Muscle layer of colon (tissue), 2 donors: ENCODE data around the gene ID4.

Experiments used
- H3K27ac ChIP-seq: one replicate; pipeline ENCODE4 v1.7.0; 2013; ENCODE audit warnings: low read depth, mild to moderate bottlenecking, low read length, moderate library complexity
- H3K27me3 ChIP-seq, 2 donors: one replicate each; pipeline ENCODE4 v1.7.0; 2013; ENCODE audit warnings: low read length in 2 of 2, mild to moderate bottlenecking in 2 of 2; ENCODE audit not compliant: insufficient read depth in 2 of 2, control insufficient read depth in 1 of 2
- H3K36me3 ChIP-seq: one replicate; pipeline ENCODE4 v1.7.0; 2013; ENCODE audit warnings: mild to moderate bottlenecking, low read length; ENCODE audit not compliant: insufficient read depth
- H3K4me1 ChIP-seq: one replicate; pipeline ENCODE4 v1.7.0; 2013; ENCODE audit warnings: mild to moderate bottlenecking, low read length; ENCODE audit not compliant: insufficient read depth
- H3K4me3 ChIP-seq, 2 donors: one replicate each; pipeline ENCODE4 v1.7.0; 2013; ENCODE audit warnings: low read length in 2 of 2, low read depth in 1 of 2, mild to moderate bottlenecking in 1 of 2, moderate library complexity in 1 of 2
- H3K9ac ChIP-seq: one replicate; pipeline ENCODE4 v1.7.0; 2013; ENCODE audit warnings: low read length
- H3K9me3 ChIP-seq: one replicate; pipeline ENCODE4 v1.7.0; 2013; ENCODE audit warnings: mild to moderate bottlenecking, low read length
- donor health status: abdominal sarcoma.
- donor health status: Adenocarcinoma of cecum.

The ID4 gene

GRCh38 chr6:19836799-19837510 is at the start of gene ID4:
Gene ID4, plus strand, starts transcription at chr6:19837370. Its CDS starts 385 bp downstream, at chr6:19837755.
- Histone ChIP-seq H3K9ac (peak within 1 kb of the TSS; percentile 22), H3K27ac (peak within 1 kb of the TSS; percentile 74), H3K4me1 (peaks cover 4% of the 10 kb centered on the region), H3K36me3 (no peaks in the 10 kb centered on the region), H3K27me3 (no peaks in the 10 kb centered on the region), H3K9me3 (no peaks in the 10 kb centered on the region), H3K4me3 (peak within 1 kb of the TSS; percentile 84 to 85)

GRCh38 chr6:19788686-19789085 is 48.5 kb upstream of the ID4 start:
- Histone ChIP-seq H3K9me3 (no peaks in the 10 kb centered on the region), H3K27me3 (no peaks in the 10 kb centered on the region)

GRCh38 chr6:19789100-19789803 is 47.9 kb upstream of the ID4 start:
- Histone ChIP-seq H3K36me3 (no peaks in the 10 kb centered on the region), H3K9me3 (no peaks in the 10 kb centered on the region), H3K27ac (no peak overlapping the region), H3K4me1 (peaks cover 13% of the 10 kb centered on the region), H3K4me3 (no peak overlapping the region), H3K9ac (no peak overlapping the region), H3K27me3 (no peaks in the 10 kb centered on the region)

More at GRCh38 chr6:19788686-19789085, 48.5 kb upstream of the ID4 start:
- no peak overlapping the region for H3K27ac ChIP-seq
- H3K9ac ChIP-seq, result no peak overlapping the region
- no peaks in the 10 kb centered on the region for H3K36me3 ChIP-seq
- H3K4me3 ChIP-seq, result no peak overlapping the region
- H3K4me1 ChIP-seq, result peaks cover 13% of the 10 kb centered on the region

- Histone ChIP-seq H3K27ac (no peak overlapping the region), H3K4me1 (peaks cover 13% of the 10 kb centered on the region), H3K9ac (no peak overlapping the region), H3K4me3 (no peak overlapping the region), H3K36me3 (no peaks in the 10 kb centered on the region), H3K27me3 (no peaks in the 10 kb centered on the region), H3K9me3 (no peaks in the 10 kb centered on the region)
Measured at GRCh38 chr6:19791267-19791666, 45.9 kb upstream of the ID4 start.

- Histone ChIP-seq H3K4me3 (no peak overlapping the region), H3K4me1 (peaks cover 11% of the 10 kb centered on the region), H3K36me3 (no peaks in the 10 kb centered on the region), H3K27me3 (no peaks in the 10 kb centered on the region), H3K27ac (no peak overlapping the region), H3K9ac (no peak overlapping the region), H3K9me3 (no peaks in the 10 kb centered on the region)
Measured at GRCh38 chr6:19795211-19795610, 42.0 kb upstream of the ID4 start.

GRCh38 chr6:19796452-19796851 is 40.7 kb upstream of the ID4 start:
- no peaks in the 10 kb centered on the region for H3K36me3 ChIP-seq
- no peak overlapping the region for H3K27ac ChIP-seq
- no peaks in the 10 kb centered on the region for H3K4me1 ChIP-seq
- H3K27me3 ChIP-seq, result no peaks in the 10 kb centered on the region
- H3K9me3 ChIP-seq, result no peaks in the 10 kb centered on the region
- H3K4me3 ChIP-seq, result no peak overlapping the region
- no peak overlapping the region for H3K9ac ChIP-seq

GRCh38 chr6:19798362-19798761 is 38.8 kb upstream of the ID4 start:
- peaks cover 4% of the 10 kb centered on the region for H3K4me1 ChIP-seq
- no peak overlapping the region for H3K9ac ChIP-seq
- H3K27me3 ChIP-seq, result no peaks in the 10 kb centered on the region
- no peaks in the 10 kb centered on the region for H3K36me3 ChIP-seq
- H3K9me3 ChIP-seq, result no peaks in the 10 kb centered on the region
- no peak overlapping the region for H3K27ac ChIP-seq
- no peak overlapping the region for H3K4me3 ChIP-seq

- Histone ChIP-seq H3K27ac (no peak overlapping the region), H3K27me3 (no peaks in the 10 kb centered on the region), H3K4me1 (peaks cover 19% of the 10 kb centered on the region), H3K9ac (no peak overlapping the region), H3K36me3 (no peaks in the 10 kb centered on the region), H3K4me3 (no peak overlapping the region), H3K9me3 (no peaks in the 10 kb centered on the region)
Measured at GRCh38 chr6:19802656-19803055, 34.5 kb upstream of the ID4 start.

- peak overlapping the region; percentile 31 to 84 for H3K4me3 ChIP-seq
- H3K4me1 ChIP-seq, result peaks cover 19% of the 10 kb centered on the region
- H3K27ac ChIP-seq, result peak overlapping the region; percentile 71
- no peaks in the 10 kb centered on the region for H3K27me3 ChIP-seq
- H3K9ac ChIP-seq, result peak overlapping the region; percentile 72
- no peaks in the 10 kb centered on the region for H3K36me3 ChIP-seq
- no peaks in the 10 kb centered on the region for H3K9me3 ChIP-seq
Measured at GRCh38 chr6:19803331-19804204, 33.6 kb upstream of the ID4 start.

GRCh38 chr6:19804205-19805128 is 32.7 kb upstream of the ID4 start:
- Histone ChIP-seq H3K4me3 (peak overlapping the region; percentile 31 to 84), H3K9ac (peak overlapping the region; percentile 72), H3K9me3 (no peaks in the 10 kb centered on the region), H3K27me3 (no peaks in the 10 kb centered on the region), H3K27ac (peak overlapping the region; percentile 86), H3K36me3 (no peaks in the 10 kb centered on the region), H3K4me1 (peaks cover 19% of the 10 kb centered on the region)
